Fibroblast of skin of right biceps (primary cell): ENCODE measurements around the gene LRRC32.
"Not testable (repeated sequence)": the region's sequence is repeated elsewhere in the genome, so short reads cannot be mapped to it uniquely, and the experiment has no call there.

Experiments
- DNase-seq: peaks from one replicate; pipeline ENCODE4 v3.0.0-alpha.2; 2013

LRRC32 gene

GRCh38 chr11:76644591-76644990, 26.0 kb downstream of the LRRC32 start:
- DNase-seq = no peak

GRCh38 chr11:76643711-76644110, 26.8 kb downstream of the LRRC32 start:
- not testable (repeated sequence) for DNase-seq

GRCh38 chr11:76642341-76642740, 28.2 kb downstream of the LRRC32 start:
- DNase-seq = no peak

DNA sequence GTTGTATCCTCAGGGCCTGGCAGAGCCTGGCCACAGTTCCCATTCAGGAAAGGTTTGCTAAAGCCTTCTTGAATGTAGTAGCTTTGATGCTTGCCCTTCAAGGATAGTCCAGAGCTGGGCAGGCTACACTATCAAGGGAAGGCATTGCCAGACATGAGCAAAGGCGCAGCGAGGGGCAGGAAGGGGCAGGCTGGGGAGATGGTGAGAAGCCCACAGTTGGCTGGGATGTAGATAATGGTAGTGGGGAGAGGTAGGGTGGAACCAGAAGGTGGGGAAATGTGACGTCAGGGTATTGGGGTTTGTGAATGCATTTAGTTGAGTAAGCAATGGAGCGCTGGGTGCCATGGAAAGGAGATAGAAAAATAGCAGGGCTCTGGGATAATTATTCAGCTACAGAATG, 28.6 kb downstream of the LRRC32 start:
- DNase-seq = no peak

DNA sequence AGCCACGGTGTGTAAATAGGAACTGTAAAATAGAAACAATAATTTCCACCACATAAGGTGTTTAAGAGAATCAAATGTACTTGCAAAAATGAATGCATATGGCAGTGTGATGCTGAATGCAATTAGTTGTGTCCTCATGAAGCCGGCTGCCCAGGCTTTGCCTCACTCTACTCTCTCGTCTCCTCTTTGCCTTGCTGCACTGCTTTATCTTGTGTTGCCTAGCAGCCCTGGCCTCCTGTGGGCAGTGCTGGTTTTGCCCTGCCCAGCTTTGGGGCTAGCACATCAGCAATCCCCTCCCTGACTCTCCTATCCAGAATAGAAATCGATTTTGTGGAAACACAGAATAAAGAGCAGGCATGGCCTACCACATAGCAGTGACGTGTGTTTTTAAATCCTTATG, 30.0 kb downstream of the LRRC32 start:
- no peak for DNase-seq

GRCh38 chr11:76639621-76640020, 30.9 kb downstream of the LRRC32 start:
- no peak for DNase-seq

GRCh38 chr11:76638270-76639197, 32.0 kb downstream of the LRRC32 start:
- DNase-seq = no peak

DNA sequence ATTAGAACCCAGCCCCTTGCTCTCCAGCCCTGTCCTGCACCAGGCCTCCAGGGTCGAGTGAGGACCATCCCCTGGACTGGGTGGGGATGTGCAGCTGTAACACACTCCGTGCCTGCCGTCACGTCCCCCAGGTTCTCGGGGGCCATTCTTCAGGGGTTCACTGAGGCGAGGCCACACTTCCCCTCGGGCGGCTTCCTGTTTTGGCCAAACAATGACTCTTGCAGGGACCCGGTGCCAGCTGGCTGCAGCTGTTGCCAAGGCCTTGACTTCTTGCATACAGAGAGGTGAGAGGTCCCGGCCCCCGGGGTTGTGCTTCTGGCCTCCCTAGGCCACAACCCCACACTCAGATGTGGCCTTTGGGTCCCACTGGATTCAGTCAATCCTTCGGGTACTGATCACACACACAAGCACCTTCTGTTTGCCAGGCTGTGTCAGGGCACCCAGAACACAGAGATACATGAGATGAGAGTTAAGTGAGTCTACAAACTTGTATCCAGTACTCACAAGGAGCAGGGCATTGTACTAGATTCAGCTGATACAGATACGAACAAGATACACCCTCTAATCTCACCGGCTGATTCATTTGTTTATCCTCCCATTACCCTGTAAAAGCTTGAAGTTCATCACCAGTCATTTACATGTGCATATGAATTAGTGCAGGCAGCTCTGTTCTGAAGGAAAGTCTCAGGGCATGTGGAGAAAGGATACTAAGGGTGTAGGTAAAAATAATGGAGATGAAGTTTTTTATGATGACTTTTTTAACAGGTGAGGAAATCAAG, 32.9 kb downstream of the LRRC32 start:
- DNase-seq = no peak

DNA sequence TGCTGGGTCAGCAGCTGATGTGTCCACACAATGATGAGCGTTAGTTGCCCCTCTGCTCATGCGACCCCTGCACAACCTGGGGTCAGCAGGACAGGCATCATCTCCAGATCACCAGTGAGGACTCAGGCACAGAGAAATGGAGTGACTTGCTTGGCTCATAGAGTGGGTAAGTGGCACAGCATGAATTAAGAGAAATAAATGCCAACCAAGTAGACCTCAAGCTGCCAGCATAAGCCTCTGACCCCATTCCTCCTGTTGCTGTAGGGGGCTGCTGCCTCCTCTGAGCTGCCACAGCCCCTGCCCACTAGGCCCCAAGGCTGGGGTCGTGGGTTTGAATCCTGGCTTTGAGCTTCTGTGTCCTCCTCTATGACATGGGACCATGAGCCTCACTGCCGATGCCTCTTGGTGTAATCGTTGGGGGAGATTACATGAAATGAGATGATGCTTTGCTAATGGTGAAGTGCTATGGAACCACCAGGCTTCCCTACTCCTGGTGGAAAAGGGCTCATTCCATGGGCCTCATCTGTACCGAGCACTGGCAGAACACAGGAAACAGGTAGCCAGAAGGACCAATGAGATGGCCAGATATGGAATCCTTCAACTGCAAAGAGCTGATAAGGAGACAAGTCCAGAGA, 33.6 kb downstream of the LRRC32 start:
- DNase-seq = no peak

GRCh38 chr11:76635991-76636738, 34.4 kb downstream of the LRRC32 start:
- no peak for DNase-seq

GRCh38 chr11:76634886-76635285, 35.7 kb downstream of the LRRC32 start:
- no peak for DNase-seq

DNA sequence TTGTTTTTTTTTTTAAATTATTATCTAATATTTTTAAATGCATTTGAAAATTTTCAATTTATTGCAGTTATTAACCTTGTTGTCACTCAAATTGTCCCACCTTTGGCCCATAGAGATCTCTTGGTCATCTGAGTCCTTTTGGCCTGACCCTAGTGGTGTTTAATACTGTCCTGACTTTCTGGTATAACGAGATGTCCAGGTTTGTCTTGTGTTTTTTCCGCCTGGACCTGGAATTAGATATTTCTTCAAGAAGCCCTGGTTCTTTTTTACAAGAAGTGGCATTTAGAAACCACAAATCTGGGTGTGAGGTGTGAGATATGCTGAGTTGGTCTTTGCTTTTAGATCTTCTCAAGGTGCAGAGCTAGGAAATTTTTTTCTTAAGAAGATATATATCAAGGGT, 38.1 kb downstream of the LRRC32 start:
- no peak for DNase-seq

GRCh38 chr11:76631566-76632308, 38.8 kb downstream of the LRRC32 start:
- no peak for DNase-seq

DNA sequence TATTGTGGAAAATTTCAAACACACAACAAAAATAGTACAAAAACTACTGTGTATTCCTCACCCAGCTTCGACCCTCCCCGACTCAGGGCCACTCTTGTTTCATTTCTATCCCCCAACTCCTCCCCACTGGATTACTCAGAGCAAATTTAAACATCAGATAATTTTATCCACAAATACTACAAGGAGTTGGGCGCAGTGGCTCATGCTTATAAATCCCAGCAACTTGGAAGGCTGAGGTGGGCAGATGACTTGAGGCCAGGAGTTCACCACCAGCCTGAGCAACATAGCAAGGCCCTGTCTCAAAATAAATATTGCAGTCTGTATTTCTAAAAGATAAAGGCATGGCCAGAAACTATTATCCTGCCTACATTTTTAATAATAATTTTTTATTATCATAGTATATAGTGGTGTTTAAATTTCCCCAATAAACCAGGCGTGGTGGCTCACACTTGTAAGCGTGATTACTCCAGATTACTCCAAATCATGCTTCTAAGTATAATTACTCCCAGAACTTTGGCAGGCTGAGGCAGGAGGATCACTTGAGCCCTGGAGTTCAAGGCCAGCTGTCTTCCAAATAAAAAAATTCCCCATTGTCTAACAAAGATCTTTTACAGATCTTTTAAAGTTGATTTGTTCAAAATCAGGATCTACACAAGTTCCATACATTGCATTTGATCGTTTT, 39.8 kb downstream of the LRRC32 start:
- DNase-seq = peak; percentile 11

- peak; percentile 45 for DNase-seq
Observed at GRCh38 chr11:76629853-76630599, 40.5 kb downstream of the LRRC32 start.

DNA sequence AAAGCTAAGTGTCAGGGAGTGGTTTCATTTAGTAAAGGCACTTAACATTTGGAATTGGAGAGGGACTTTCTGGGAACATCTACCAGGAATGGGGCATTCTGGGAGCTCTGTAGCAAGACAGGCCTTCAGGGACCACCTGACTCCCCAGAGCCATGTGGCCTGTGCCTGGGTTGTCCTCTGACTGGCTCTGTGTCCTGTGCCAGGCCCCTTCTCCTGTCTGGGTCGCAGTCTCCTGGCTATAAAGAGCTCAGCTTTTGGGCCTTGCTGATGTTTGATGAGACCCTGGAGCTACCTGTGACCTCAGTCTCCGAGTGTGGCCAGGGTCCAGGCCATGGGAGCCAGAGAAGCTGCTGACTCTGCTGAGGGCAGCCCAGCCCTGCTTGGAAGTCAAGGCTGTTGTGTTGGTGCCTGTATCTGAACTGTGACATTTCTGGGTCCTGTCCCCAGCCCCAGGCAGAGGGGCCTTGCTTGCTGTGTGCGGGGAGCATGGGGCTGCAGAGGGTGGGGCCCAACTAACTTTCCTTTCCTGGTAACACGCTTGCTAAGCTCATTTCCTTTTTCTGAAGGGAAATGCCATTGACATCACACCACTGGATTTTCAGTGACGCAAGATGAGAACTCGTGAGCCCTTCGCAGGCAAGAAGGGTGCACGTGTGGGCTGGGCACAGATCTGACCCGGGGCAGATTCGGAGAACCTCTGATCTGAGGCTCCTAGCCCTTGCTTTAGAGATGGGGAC, 41.3 kb downstream of the LRRC32 start:
- DNase-seq = peak; percentile 73

GRCh38 chr11:76628408-76628947, 42.1 kb downstream of the LRRC32 start:
- DNase-seq = no peak

DNA sequence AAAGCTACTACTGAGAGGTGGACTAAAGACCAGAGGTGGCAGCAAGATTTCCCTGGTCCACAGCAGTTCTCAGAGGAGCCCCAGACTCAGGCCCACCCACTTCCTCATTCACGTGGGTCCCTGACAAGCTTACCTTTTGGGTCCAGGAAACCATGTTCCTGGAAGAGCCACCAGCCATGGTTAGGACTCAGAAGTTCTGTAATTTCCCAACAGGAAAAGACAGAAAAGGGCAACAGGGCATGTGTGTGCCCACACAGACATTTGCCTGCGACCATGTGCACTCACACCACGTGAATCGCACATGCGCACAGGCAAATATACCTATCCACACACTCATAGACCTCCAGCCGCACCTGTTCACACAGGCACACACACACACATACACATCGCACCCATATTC, 42.9 kb downstream of the LRRC32 start:
- no peak for DNase-seq

- DNase-seq = peak; percentile 72
Observed at GRCh38 chr11:76626921-76627401, 43.6 kb downstream of the LRRC32 start.
